ENCODE data around the gene ENSA.
"Not testable (repeated sequence)": the region's sequence is repeated elsewhere in the genome, so short reads cannot be mapped to it uniquely, and the experiment has no call there.

GRCh38 chr1:150634839-150635622, 5.6 kb upstream of the ENSA start:
- not testable (repeated sequence) for TF ChIP-seq CTCF, POLR2A (IDR thresholded peaks at IDR 0.05)
